Lower lobe of right lung (tissue), 2 donors: ENCODE results near the gene CRIP2. TPM values are rescaled to one million over a fixed set of nuclear protein-coding genes. Genes with fewer than 3 reads are reported as not detected.

ENCODE experiments used
- ATAC-seq, 2 donors: fragments of 200-7000 bp; cut with Tn5 transposase; one replicate each; pipeline ENCODE4 v1.9.1; 2020 to 2022; ENCODE audit warnings: mild to moderate bottlenecking in 2 of 2, moderate library complexity in 2 of 2
- DNase-seq: peaks from one replicate; pipeline ENCODE4 v3.0.0-alpha.2; 2020
- H3K27ac ChIP-seq: fragments of 200-600 bp; one replicate; pipeline ENCODE4 v1.8.0; 2022
- H3K27me3 ChIP-seq: fragments of 200-600 bp; one replicate; pipeline ENCODE4 v1.8.0; 2022; ENCODE audit warnings: low read depth
- H3K36me3 ChIP-seq: fragments of 200-600 bp; one replicate; pipeline ENCODE4 v1.8.0; 2022; ENCODE audit warnings: mild to moderate bottlenecking
- H3K4me1 ChIP-seq: fragments of 200-600 bp; one replicate; pipeline ENCODE4 v1.8.0; 2022
- H3K4me3 ChIP-seq: fragments of 200-600 bp; one replicate; pipeline ENCODE4 v1.8.0; 2022; ENCODE audit warnings: mild to moderate bottlenecking
- H3K9me3 ChIP-seq: fragments of 200-600 bp; one replicate; pipeline ENCODE4 v1.8.0; 2022
- intact Hi-C: fragments of 100-400 bp; cut with DNase I; formaldehyde crosslinking; loops from one replicate; pipeline ENCODE4 v1.11.0; 2022
- total RNA-seq: library from RNA; stranded (reverse); fragmentation: NEBNext Ultra II Directional; extraction: Animal tissue kit (Norgen Biotek cat#: 25700); gene quantifications from one replicate; pipeline ENCODE4 v1.2.1, GENCODE V29; 2021
- TF ChIP-seq, protein P1 (sequence below): fragments of 200-600 bp; IDR thresholded peaks from one replicate; pipeline ENCODE4 v1.8.0; 2022; ENCODE audit warnings: antibody characterized with exemption, mild to moderate bottlenecking
- donor health status: DM: no; HTN: yes; CAD: no; lungs with severe emphysema.

Gene CRIP2
- total RNA-seq, 1 donor from 2014 or later, result 143 TPM

DNA sequence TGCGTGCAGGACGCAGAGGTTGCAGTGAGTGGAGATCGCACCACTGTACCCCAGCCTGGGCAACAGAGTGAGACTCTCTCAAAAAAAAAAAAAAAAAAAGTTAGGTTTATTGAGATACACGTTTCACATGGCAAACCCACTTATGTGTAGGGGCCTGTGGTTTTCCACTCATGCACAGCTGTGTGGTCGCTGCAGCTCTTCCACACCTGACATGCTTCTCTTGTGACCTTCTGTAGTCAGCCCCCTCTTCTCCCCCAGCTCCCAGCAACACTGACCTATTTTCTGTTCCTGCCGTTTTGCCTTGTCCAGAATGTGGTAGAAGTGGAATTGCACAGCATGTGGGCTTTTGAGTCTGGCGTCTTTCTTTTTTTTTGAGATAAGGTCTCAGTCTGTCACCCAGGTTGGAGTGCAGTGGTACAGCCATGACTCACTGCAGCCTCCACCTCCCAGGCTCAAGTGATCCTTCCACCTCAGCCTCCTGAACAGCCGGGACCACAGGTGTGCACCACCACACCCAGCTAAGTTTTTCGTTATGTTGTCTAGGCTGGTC is 46.6 kb upstream of the CRIP2 start:
- intact Hi-C loops, result no loop called here
- no peak for ATAC-seq
- TF ChIP-seq, protein P1, sequence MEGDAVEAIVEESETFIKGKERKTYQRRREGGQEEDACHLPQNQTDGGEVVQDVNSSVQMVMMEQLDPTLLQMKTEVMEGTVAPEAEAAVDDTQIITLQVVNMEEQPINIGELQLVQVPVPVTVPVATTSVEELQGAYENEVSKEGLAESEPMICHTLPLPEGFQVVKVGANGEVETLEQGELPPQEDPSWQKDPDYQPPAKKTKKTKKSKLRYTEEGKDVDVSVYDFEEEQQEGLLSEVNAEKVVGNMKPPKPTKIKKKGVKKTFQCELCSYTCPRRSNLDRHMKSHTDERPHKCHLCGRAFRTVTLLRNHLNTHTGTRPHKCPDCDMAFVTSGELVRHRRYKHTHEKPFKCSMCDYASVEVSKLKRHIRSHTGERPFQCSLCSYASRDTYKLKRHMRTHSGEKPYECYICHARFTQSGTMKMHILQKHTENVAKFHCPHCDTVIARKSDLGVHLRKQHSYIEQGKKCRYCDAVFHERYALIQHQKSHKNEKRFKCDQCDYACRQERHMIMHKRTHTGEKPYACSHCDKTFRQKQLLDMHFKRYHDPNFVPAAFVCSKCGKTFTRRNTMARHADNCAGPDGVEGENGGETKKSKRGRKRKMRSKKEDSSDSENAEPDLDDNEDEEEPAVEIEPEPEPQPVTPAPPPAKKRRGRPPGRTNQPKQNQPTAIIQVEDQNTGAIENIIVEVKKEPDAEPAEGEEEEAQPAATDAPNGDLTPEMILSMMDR, result no peak

DNA sequence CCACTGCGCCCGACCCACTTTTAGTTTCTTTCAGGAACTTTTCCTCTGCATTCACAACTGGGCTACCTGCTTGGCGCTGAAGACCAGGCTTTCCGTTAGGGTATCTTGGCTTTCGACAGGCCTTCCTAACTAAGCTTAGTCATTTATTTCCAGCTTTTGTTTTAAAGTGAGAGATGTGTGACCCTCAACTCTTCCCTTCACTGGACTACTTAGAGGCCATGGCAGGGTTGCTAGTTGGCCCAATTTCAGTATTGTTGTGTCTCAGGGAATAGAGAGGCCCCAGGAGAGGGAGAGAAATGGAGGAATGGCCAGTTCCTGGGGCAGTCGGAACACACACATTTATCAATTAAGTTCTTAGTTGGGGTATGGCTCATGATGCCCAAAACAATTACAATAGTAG is 44.6 kb upstream of the CRIP2 start:
- TF ChIP-seq, protein P1, result no peak
- Histone ChIP-seq H3K9me3 (no peaks in the 10 kb centered on the region), H3K27ac (no peak overlapping the region), H3K36me3 (no peaks in the 10 kb centered on the region), H3K4me3 (no peak overlapping the region), H3K4me1 (peaks cover 10% of the 10 kb centered on the region), H3K27me3 (no peaks in the 10 kb centered on the region)
- no peak for ATAC-seq
- intact Hi-C loops, result no loop called here
- DNase-seq, result no peak

More for the DNA sequence above, 46.6 kb upstream of the CRIP2 start:
- no peak for DNase-seq
- Histone ChIP-seq H3K27ac (no peak overlapping the region), H3K27me3 (no peaks in the 10 kb centered on the region), H3K36me3 (no peaks in the 10 kb centered on the region), H3K4me1 (peaks cover 10% of the 10 kb centered on the region), H3K9me3 (no peaks in the 10 kb centered on the region), H3K4me3 (no peak overlapping the region)

DNA sequence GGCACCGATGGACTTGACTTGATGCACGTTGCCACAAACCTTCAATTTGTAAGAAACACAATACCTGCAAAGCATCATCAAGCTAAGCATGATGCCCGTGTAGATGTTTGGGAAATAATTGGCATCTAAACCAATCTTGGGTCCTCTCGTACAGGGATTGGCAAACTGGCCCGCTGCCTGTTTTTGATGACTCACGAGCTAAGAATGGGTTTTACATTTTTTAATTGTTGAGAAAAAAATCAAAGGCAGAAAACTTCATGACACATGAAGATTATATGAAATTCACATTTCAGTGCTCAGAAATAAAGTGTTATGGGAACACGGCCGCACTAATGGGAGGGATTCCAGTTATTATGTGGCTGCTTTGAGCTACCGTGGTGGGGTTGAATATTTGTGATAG is 44.1 kb upstream of the CRIP2 start:
- Histone ChIP-seq H3K27me3 (no peaks in the 10 kb centered on the region), H3K36me3 (no peaks in the 10 kb centered on the region), H3K27ac (no peak overlapping the region), H3K4me1 (peaks cover 10% of the 10 kb centered on the region), H3K4me3 (no peak overlapping the region), H3K9me3 (no peaks in the 10 kb centered on the region)
- TF ChIP-seq, protein P1, result no peak
- ATAC-seq, result peak in 1 of 2 donors; percentile 60
- intact Hi-C loops, result no loop called here
- no peak for DNase-seq

DNA sequence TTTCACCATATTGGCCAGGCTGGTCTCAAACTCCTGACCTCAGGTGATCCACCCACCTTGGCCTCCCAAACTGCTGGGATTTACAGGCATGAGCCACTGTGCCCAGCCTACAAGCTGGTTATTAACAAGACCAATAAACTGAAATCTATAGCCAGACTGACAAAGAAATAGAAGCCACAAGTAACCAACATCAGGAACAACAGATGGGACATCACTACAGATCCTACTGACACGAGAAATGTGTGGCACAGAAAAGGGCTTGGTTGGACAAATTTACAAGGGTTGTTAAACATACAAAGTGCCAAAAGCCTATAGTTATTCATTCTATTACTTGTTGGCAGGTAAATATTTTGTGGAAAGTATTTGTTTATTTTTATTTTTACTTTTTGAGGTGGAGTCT is 43.4 kb upstream of the CRIP2 start:
- intact Hi-C loops, result no loop called here
- Histone ChIP-seq H3K9me3 (no peaks in the 10 kb centered on the region), H3K27ac (no peak overlapping the region), H3K4me1 (peaks cover 12% of the 10 kb centered on the region), H3K27me3 (no peaks in the 10 kb centered on the region), H3K36me3 (no peaks in the 10 kb centered on the region), H3K4me3 (no peak overlapping the region)
- ATAC-seq (no peak), DNase-seq (no peak)
- TF ChIP-seq, protein P1, result no peak

DNA sequence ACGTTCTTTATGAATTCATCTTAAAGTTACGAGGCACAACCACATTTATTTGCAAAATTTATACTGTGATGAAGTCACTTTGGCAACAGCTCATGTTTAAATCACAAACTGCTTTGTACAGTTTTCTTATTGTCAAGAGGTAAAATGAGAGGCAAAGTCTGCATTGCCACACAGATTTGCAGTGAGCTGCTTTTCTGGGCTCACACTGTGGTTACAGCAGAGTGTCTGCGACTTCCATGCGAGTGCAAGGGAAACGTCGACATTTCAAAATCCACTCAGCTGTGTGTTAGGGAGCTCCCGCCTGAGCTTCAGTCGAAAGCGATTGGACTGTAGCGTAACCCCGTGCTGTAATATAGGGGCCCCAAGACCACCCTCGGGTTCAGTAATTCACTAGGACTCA is 42.0 kb upstream of the CRIP2 start:
- TF ChIP-seq, protein P1, result no peak
- intact Hi-C loops, result no loop called here
- no peak for DNase-seq
- ATAC-seq, result no peak
- Histone ChIP-seq H3K9me3 (no peaks in the 10 kb centered on the region), H3K4me1 (peaks cover 15% of the 10 kb centered on the region), H3K4me3 (no peak overlapping the region), H3K27ac (no peak overlapping the region), H3K27me3 (no peaks in the 10 kb centered on the region), H3K36me3 (peaks cover 3% of the 10 kb centered on the region)

DNA sequence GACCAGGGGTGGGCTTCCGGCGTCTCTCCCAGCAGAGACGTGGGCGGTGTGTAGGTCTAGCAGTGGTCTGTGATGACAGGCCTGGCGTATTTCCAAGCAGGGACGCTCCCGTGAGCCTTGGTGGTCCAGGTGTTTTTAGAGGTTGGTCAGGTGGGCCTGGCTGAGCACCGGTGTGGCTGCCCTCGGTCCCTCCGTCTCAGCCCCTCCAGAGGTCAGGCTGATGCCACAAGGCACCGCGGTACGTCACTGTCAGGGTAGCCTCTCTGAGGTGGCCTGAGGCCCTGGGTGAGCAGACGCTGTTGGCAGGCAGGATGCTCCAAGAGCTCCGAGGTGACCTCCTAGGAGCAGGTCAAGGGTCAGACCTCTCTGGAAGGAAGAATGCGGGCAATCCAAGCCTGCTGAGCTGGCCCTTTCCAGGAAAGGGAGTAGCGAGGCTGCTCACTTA is 41.4 kb upstream of the CRIP2 start:
- no peak overlapping the region for H3K4me3 ChIP-seq

More for the DNA sequence above, 41.4 kb upstream of the CRIP2 start:
- TF ChIP-seq, protein P1, result no peak
- H3K27ac ChIP-seq, result no peak overlapping the region
- peak; percentile 43 for DNase-seq
- H3K27me3 ChIP-seq, result no peaks in the 10 kb centered on the region
- peaks cover 15% of the 10 kb centered on the region for H3K4me1 ChIP-seq
- peaks cover 4% of the 10 kb centered on the region for H3K36me3 ChIP-seq
- intact Hi-C loops, result no loop called here
- peak in 1 of 2 donors; percentile 6 for ATAC-seq
- no peaks in the 10 kb centered on the region for H3K9me3 ChIP-seq
